WERI-Rb-1 (cell line): Measurements from ENCODE around the gene RERE.

Source experiments
- DNase-seq: peaks from one replicate; pipeline ENCODE4 v3.0.0-alpha.2; 2020
- H3K27ac ChIP-seq: fragments of 250-450 bp; sonication (Bioruptor Pico); 2 replicates; pipeline ENCODE4 v1.5.1; 2020; ENCODE audit warnings: mild to moderate bottlenecking, moderate library complexity
- H3K27me3 ChIP-seq: fragments of 250-450 bp; sonication (Bioruptor Pico); 2 replicates; pipeline ENCODE4 v1.5.1; 2021; ENCODE audit warnings: mild to moderate bottlenecking, low read depth, moderate library complexity; ENCODE audit not compliant: insufficient read depth, severe bottlenecking
- H3K36me3 ChIP-seq: fragments of 250-450 bp; sonication (Bioruptor Pico); 2 replicates; pipeline ENCODE4 v1.5.1; 2020; ENCODE audit warnings: mild to moderate bottlenecking, moderate library complexity
- H3K4me3 ChIP-seq: 2 replicates; pipeline ENCODE4 v1.5.1; 2011; ENCODE audit warnings: low read depth, mild to moderate bottlenecking, control low read depth, low read length
- H3K9me3 ChIP-seq: fragments of 250-450 bp; sonication (Bioruptor Pico); 2 replicates; pipeline ENCODE4 v1.5.1; 2021; ENCODE audit warnings: mild to moderate bottlenecking, moderate library complexity; ENCODE audit not compliant: severe bottlenecking
- CTCF ChIP-seq: IDR thresholded peaks from 2 replicates; pipeline ENCODE4 v1.5.1; 2011; ENCODE audit warnings: low read depth, mild to moderate bottlenecking, control low read depth, inconsistent platforms, low read length

RERE gene

GRCh38 chr1:8431784-8432183, 385.7 kb downstream of the RERE start:
- DNase-seq: no peak
- no peak overlapping the region for H3K27ac ChIP-seq
- no peak for TF ChIP-seq CTCF
- H3K27me3 ChIP-seq: no peaks in the 10 kb centered on the region
- no peak overlapping the region for H3K4me3 ChIP-seq
- H3K36me3 ChIP-seq: peaks cover 35% of the 10 kb centered on the region
- H3K9me3 ChIP-seq: no peaks in the 10 kb centered on the region

- Histone ChIP-seq H3K9me3 (no peaks in the 10 kb centered on the region), H3K4me3 (no peak overlapping the region), H3K27me3 (no peaks in the 10 kb centered on the region), H3K27ac (no peak overlapping the region), H3K36me3 (peaks cover 32% of the 10 kb centered on the region)
- TF ChIP-seq CTCF: peak; percentile 33; the same call in 1 of the 2 replicates
- DNase-seq: peak; percentile 21
These were observed 386.4 kb downstream of the RERE start for GRCh38 chr1:8431019-8431418.

GRCh38 chr1:8430476-8430875, 387.0 kb downstream of the RERE start:
- DNase-seq: no peak

GRCh38 chr1:8429549-8430110, 387.8 kb downstream of the RERE start:
- Histone ChIP-seq H3K4me3 (no peak overlapping the region), H3K27me3 (no peaks in the 10 kb centered on the region), H3K36me3 (peaks cover 32% of the 10 kb centered on the region), H3K9me3 (no peaks in the 10 kb centered on the region), H3K27ac (no peak overlapping the region)
- TF ChIP-seq CTCF: no peak
- no peak for DNase-seq

More at GRCh38 chr1:8430476-8430875, 387.0 kb downstream of the RERE start:
- Histone ChIP-seq H3K27ac (no peak overlapping the region), H3K36me3 (peaks cover 28% of the 10 kb centered on the region), H3K27me3 (no peaks in the 10 kb centered on the region), H3K4me3 (no peak overlapping the region), H3K9me3 (no peaks in the 10 kb centered on the region)
- no peak for TF ChIP-seq CTCF

GRCh38 chr1:8428441-8428840, 389.0 kb downstream of the RERE start:
- no peaks in the 10 kb centered on the region for H3K9me3 ChIP-seq
- DNase-seq: no peak
- peaks cover 24% of the 10 kb centered on the region for H3K36me3 ChIP-seq
- no peak overlapping the region for H3K4me3 ChIP-seq
- no peaks in the 10 kb centered on the region for H3K27me3 ChIP-seq
- TF ChIP-seq CTCF: no peak
- H3K27ac ChIP-seq: no peak overlapping the region

GRCh38 chr1:8427986-8428385, 389.5 kb downstream of the RERE start:
- H3K36me3 ChIP-seq: peaks cover 21% of the 10 kb centered on the region
- no peak for TF ChIP-seq CTCF
- H3K4me3 ChIP-seq: no peak overlapping the region
- no peaks in the 10 kb centered on the region for H3K27me3 ChIP-seq
- no peak for DNase-seq
- no peaks in the 10 kb centered on the region for H3K9me3 ChIP-seq
- H3K27ac ChIP-seq: no peak overlapping the region
